GM12801 (cell line): ENCODE measurements around the gene GNB3.

ENCODE experiments used
- CTCF ChIP-seq: IDR thresholded peaks from one replicate; pipeline ENCODE4 v1.5.1; 2011; ENCODE audit warnings: control low read depth; ENCODE audit not compliant: insufficient read length; ENCODE audit errors: extremely low read depth

The GNB3 gene

GRCh38 chr12:6850796-6851152 lies 10.0 kb downstream of the GNB3 start:
- no peak for TF ChIP-seq CTCF

GRCh38 chr12:6851153-6851920 lies 10.6 kb downstream of the GNB3 start, which contains the start of gene CDCA3:
TSS of gene CDCA3 (minus strand) at chr12:6851286. CDS start at chr12:6850952, 334 bp downstream.
- TF ChIP-seq CTCF, result no peak

- no peak for TF ChIP-seq CTCF
Observed at GRCh38 chr12:6851921-6852650, 11.4 kb downstream of the GNB3 start, which contains the start of gene USP5. TSS of gene USP5 (plus strand) at chr12:6852150. CDS start at chr12:6852180, 30 bp downstream.

GRCh38 chr12:6852651-6853354 lies 12.1 kb downstream of the GNB3 start:
- no peak for TF ChIP-seq CTCF

- no peak for TF ChIP-seq CTCF
Observed at GRCh38 chr12:6853626-6854025, 12.9 kb downstream of the GNB3 start.

- no peak for TF ChIP-seq CTCF
Observed at GRCh38 chr12:6854036-6854435, 13.3 kb downstream of the GNB3 start.

GRCh38 chr12:6855322-6855721 lies 14.6 kb downstream of the GNB3 start:
- no peak for TF ChIP-seq CTCF
